ENCODE measurements around the gene ZNF714.

- TF ChIP-seq POLR2A (IDR thresholded peaks at IDR 0.05) (no peak), CTCF (IDR thresholded peaks at IDR 0.05) (no peak)
These were observed 84.4 kb downstream of the ZNF714 start for GRCh38 chr19:21166436-21166835.

Measured in breast epithelium (tissue), 3 donors.